Left ventricle myocardium inferior (tissue), 1 donor: ENCODE results near the gene NSDHL. TPM values are rescaled to one million over a fixed set of nuclear protein-coding genes. Genes with fewer than 3 reads are reported as not detected.

Source experiments
- DNase-seq: peaks from one replicate; pipeline ENCODE4 v3.0.0-alpha.2; 2020
- H3K27ac ChIP-seq: fragments of 200-600 bp; replicated peaks from 2 replicates; pipeline ENCODE4 v1.8.0; 2021
- H3K27me3 ChIP-seq: fragments of 200-600 bp; 2 replicates; pipeline ENCODE4 v1.8.0; 2021; ENCODE audit warnings: low read depth
- H3K36me3 ChIP-seq: fragments of 200-600 bp; 2 replicates; pipeline ENCODE4 v1.8.0; 2021
- H3K4me1 ChIP-seq: fragments of 200-600 bp; 2 replicates; pipeline ENCODE4 v1.8.0; 2021
- H3K4me3 ChIP-seq: fragments of 200-600 bp; 2 replicates; pipeline ENCODE4 v1.8.0; 2021; ENCODE audit warnings: mild to moderate bottlenecking, moderate library complexity
- H3K9me3 ChIP-seq: fragments of 200-600 bp; replicated peaks from 2 replicates; pipeline ENCODE4 v1.8.0; 2021
- CTCF ChIP-seq: fragments of 200-600 bp; IDR thresholded peaks from 2 replicates; pipeline ENCODE4 v1.8.0; 2021; ENCODE audit warnings: antibody characterized with exemption, mild to moderate bottlenecking, borderline replicate concordance
- intact Hi-C: fragments of 100-400 bp; cut with micrococcal nuclease; formaldehyde crosslinking; loops from one replicate; pipeline ENCODE4 v1.11.0; 2022
- total RNA-seq: library from RNA; stranded (reverse); fragmentation: NEBNext Ultra II Directional; extraction: Animal tissue kit (Norgen Biotek cat#: 25700); gene quantifications from one replicate; pipeline ENCODE4 v1.2.1, GENCODE V29; 2021
- donor health status: DM: no; HTN: yes; CAD: no; lungs with severe emphysema.

The NSDHL gene
- total RNA-seq, 1 donor from 2014 or later: 11.4 TPM

- DNase-seq: no peak
- no peaks in the 10 kb centered on the region for H3K9me3 ChIP-seq
- no peak overlapping the region for H3K27ac ChIP-seq
- H3K4me1 ChIP-seq: no peaks in the 10 kb centered on the region
- intact Hi-C loops: no loop called here
- H3K36me3 ChIP-seq: no peaks in the 10 kb centered on the region
- no peak for TF ChIP-seq CTCF
- H3K27me3 ChIP-seq: no peaks in the 10 kb centered on the region
- H3K4me3 ChIP-seq: no peak overlapping the region
Measured at GRCh38 chrX:152881289-152881688, 50.4 kb downstream of the NSDHL start.

- no peaks in the 10 kb centered on the region for H3K36me3 ChIP-seq
- intact Hi-C loops: no loop called here
- TF ChIP-seq CTCF: no peak
- H3K9me3 ChIP-seq: no peaks in the 10 kb centered on the region
- DNase-seq: no peak
- no peaks in the 10 kb centered on the region for H3K27me3 ChIP-seq
- no peak overlapping the region for H3K4me3 ChIP-seq
- H3K4me1 ChIP-seq: no peaks in the 10 kb centered on the region
- H3K27ac ChIP-seq: no peak overlapping the region
Measured at GRCh38 chrX:152884171-152884570, 53.3 kb downstream of the NSDHL start.

GRCh38 chrX:152886716-152887115 is 55.9 kb downstream of the NSDHL start:
- Histone ChIP-seq H3K27ac (no peak overlapping the region), H3K9me3 (no peaks in the 10 kb centered on the region), H3K36me3 (no peaks in the 10 kb centered on the region), H3K27me3 (peaks cover 3% of the 10 kb centered on the region), H3K4me1 (no peaks in the 10 kb centered on the region), H3K4me3 (no peak overlapping the region)
- DNase-seq: no peak
- intact Hi-C loops: no loop called here
- TF ChIP-seq CTCF: no peak

- DNase-seq: no peak
- Histone ChIP-seq H3K27me3 (peaks cover 3% of the 10 kb centered on the region), H3K27ac (no peak overlapping the region), H3K36me3 (no peaks in the 10 kb centered on the region), H3K4me3 (no peak overlapping the region), H3K4me1 (no peaks in the 10 kb centered on the region), H3K9me3 (no peaks in the 10 kb centered on the region)
- intact Hi-C loops: no loop called here
- no peak for TF ChIP-seq CTCF
Measured at GRCh38 chrX:152892499-152892898, 61.6 kb downstream of the NSDHL start.

- TF ChIP-seq CTCF: no peak
Measured at GRCh38 chrX:152892999-152893891, 62.4 kb downstream of the NSDHL start.

More at GRCh38 chrX:152892999-152893891, 62.4 kb downstream of the NSDHL start:
- intact Hi-C loops: no loop called here
- Histone ChIP-seq H3K9me3 (no peaks in the 10 kb centered on the region), H3K27ac (no peak overlapping the region), H3K27me3 (peaks cover 6% of the 10 kb centered on the region), H3K4me1 (no peaks in the 10 kb centered on the region), H3K36me3 (no peaks in the 10 kb centered on the region), H3K4me3 (no peak overlapping the region)
- DNase-seq: no peak
